ENCODE results near the gene PNMA8A. TPM values are rescaled to one million over a fixed set of nuclear protein-coding genes. Genes with fewer than 3 reads are reported as not detected.

Gene PNMA8A, protein sequence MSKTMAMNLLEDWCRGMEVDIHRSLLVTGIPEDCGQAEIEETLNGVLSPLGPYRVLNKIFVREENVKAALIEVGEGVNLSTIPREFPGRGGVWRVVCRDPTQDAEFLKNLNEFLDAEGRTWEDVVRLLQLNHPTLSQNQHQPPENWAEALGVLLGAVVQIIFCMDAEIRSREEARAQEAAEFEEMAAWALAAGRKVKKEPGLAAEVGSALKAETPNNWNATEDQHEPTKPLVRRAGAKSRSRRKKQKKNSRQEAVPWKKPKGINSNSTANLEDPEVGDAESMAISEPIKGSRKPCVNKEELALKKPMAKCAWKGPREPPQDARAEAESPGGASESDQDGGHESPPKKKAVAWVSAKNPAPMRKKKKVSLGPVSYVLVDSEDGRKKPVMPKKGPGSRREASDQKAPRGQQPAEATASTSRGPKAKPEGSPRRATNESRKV
- total RNA-seq: 25.8 to 27.4 TPM (median 25.9 TPM) in 3 replicates

DNA sequence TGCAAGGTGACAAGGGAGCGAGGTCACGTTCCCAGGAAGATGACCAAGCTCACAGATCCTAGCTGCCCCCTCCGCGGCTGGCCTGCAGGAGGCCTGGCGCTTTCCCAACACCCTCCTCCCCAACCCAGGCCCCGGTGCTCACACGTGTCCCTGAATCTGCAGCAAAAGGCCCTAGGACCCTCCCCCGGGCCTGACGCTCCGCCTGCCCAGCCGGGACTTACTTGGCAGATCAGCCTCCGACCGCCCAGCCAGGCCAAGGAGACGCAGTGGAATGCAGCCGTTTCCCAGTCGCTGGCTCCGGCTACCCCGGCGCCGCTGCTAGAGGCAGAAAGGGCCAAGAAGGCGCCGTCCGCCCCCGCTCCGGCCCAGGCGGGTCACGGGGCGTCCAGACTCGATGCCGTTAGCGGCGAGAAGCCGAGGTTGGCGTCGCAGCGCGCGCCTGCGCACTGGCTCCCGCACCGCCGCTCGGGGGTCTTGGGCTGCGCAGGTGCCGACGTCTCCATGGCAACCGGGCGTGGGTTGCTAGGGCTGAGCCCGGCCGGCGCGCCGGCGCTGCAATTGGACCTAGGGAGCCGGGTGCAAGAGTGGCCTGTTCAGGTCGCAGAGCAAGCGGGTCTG is at the start of gene PNMA8A:
TSS of gene PNMA8A (minus strand) at position 448 of the 618 bp plus-strand sequence. CDS start 528 bp downstream, outside the sequence.
- Mint-ChIP-seq H3K27me3 (ENCODE audit: low read depth) (no peaks in the 10 kb centered on the region), H3K27ac (no peak within 1 kb of the TSS), H3K4me1 (peaks cover 19% of the 10 kb centered on the region), H3K36me3 (peaks cover 26% of the 10 kb centered on the region), H3K9me3 (no peaks in the 10 kb centered on the region), H3K4me3 (peak within 1 kb of the TSS; percentile 68)
- TF ChIP-seq, protein P1, sequence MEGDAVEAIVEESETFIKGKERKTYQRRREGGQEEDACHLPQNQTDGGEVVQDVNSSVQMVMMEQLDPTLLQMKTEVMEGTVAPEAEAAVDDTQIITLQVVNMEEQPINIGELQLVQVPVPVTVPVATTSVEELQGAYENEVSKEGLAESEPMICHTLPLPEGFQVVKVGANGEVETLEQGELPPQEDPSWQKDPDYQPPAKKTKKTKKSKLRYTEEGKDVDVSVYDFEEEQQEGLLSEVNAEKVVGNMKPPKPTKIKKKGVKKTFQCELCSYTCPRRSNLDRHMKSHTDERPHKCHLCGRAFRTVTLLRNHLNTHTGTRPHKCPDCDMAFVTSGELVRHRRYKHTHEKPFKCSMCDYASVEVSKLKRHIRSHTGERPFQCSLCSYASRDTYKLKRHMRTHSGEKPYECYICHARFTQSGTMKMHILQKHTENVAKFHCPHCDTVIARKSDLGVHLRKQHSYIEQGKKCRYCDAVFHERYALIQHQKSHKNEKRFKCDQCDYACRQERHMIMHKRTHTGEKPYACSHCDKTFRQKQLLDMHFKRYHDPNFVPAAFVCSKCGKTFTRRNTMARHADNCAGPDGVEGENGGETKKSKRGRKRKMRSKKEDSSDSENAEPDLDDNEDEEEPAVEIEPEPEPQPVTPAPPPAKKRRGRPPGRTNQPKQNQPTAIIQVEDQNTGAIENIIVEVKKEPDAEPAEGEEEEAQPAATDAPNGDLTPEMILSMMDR (IDR thresholded peaks at IDR 0.05; ENCODE audit: unreplicated experiment): no peak
- peak; percentile 86 to 88 for DNase-seq (ENCODE audit: low spot score in 2 of 2, unreplicated experiment in 2 of 2)

DNA sequence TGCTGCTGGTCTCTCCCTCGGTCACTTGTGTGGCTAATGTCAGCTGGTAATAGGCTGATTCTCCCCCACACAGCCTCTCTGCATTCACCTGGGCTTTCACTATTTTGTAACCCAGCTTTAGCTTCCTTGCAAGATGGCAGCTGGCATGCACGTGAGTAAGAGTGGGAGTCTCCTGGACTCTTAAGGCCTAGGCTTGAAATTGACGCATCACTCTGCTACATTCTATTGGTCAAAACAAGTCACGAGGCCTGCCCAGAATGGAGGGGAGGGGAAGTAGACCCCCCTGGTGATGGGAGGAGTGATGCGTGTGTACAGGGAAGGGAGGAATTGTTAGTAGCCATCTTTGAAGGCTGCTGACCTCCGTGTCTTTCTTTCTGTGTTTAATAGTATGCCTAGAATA is 49.3 kb upstream of the PNMA8A start:
- DNase-seq (ENCODE audit: low spot score in 2 of 2, unreplicated experiment in 2 of 2): no peak

DNA sequence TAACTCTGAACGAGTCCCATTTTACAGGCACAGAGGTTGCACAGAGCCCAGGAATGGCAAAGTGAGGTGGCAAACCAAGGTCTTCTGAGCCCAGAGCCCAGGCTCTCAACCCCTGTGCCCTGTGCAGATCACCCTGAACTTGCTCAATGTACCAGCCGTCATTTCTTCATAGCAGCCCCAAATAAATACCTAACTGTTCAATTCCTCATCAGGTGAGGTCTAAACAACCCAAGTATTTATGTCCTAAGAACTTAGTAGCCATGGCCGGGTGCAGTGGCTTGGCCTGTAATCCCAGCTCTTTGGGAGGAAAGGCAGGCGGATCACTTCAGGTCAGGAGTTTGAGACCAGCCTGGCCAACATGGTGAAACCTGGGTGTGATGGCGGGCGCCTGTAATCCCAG is 46.1 kb upstream of the PNMA8A start:
- Mint-ChIP-seq H3K36me3 (no peaks in the 10 kb centered on the region), H3K4me1 (peaks cover 1% of the 10 kb centered on the region), H3K9me3 (no peaks in the 10 kb centered on the region), H3K27me3 (ENCODE audit: low read depth) (peaks cover 2% of the 10 kb centered on the region), H3K27ac (no peak overlapping the region), H3K4me3 (no peak overlapping the region)
- TF ChIP-seq, protein P1 (IDR thresholded peaks at IDR 0.05; ENCODE audit: unreplicated experiment): no peak
- DNase-seq (ENCODE audit: low spot score in 2 of 2, unreplicated experiment in 2 of 2): no peak

More for the DNA sequence above, 49.3 kb upstream of the PNMA8A start:
- TF ChIP-seq, protein P1 (IDR thresholded peaks at IDR 0.05; ENCODE audit: unreplicated experiment): no peak
- Mint-ChIP-seq H3K27me3 (ENCODE audit: low read depth) (peaks cover 2% of the 10 kb centered on the region), H3K36me3 (no peaks in the 10 kb centered on the region), H3K27ac (no peak overlapping the region), H3K4me1 (no peaks in the 10 kb centered on the region), H3K4me3 (no peak overlapping the region), H3K9me3 (no peaks in the 10 kb centered on the region)

DNA sequence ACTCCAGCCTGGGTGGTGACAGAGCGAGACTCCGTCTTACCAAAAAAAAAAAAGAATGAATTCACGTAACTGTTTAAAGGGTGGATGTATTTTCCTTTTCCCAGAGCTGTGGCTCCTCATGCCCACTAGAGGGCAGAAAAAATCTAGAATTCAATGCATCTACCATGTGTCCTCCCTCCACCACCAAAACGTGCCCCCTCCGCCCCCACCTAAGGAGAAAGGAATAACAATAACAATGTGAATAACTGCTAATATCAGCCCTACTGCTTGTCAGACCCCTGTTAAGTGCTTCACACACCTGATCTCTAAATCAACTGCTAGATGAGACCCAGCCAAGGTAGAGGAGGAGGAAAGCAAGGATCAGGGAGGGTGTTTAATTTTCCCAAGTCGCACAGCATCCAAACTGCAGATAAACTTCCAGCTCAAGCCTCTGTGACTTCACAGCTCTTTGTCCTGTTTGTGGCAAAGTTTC is 44.6 kb upstream of the PNMA8A start:
- DNase-seq (ENCODE audit: low spot score in 2 of 2, unreplicated experiment in 2 of 2): no peak
- Mint-ChIP-seq H3K9me3 (peaks cover 8% of the 10 kb centered on the region), H3K27ac (no peak overlapping the region), H3K27me3 (ENCODE audit: low read depth) (peaks cover 2% of the 10 kb centered on the region), H3K36me3 (no peaks in the 10 kb centered on the region), H3K4me3 (no peak overlapping the region), H3K4me1 (peaks cover 1% of the 10 kb centered on the region)
- TF ChIP-seq, protein P1 (IDR thresholded peaks at IDR 0.05; ENCODE audit: unreplicated experiment): peak; percentile 75

DNA sequence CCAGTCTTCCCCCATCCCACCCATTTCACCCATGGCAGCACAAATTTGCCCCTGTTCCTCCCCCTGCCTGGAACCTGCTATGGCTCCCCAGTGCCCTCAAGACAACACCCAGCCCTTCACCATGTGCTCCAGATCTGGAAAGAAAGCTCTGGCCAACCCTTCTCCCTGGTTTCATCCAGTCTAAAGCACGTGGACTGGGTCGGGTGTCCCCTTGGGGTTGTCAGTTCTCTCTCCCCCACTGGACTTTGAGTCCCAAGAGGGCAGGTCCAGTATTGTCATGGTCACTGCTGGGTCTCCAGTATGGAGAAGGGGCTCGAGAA is 43.9 kb upstream of the PNMA8A start:
- Mint-ChIP-seq H3K36me3 (no peaks in the 10 kb centered on the region), H3K4me3 (no peak overlapping the region), H3K9me3 (peaks cover 10% of the 10 kb centered on the region), H3K27me3 (ENCODE audit: low read depth) (peaks cover 2% of the 10 kb centered on the region), H3K4me1 (peaks cover 1% of the 10 kb centered on the region), H3K27ac (no peak overlapping the region)
- TF ChIP-seq, protein P1 (IDR thresholded peaks at IDR 0.05; ENCODE audit: unreplicated experiment): no peak
- no peak for DNase-seq (ENCODE audit: low spot score in 2 of 2, unreplicated experiment in 2 of 2)

Data from mesothelial cell of epicardium (in vitro differentiated cells).